ENCODE data around the gene BCAS3. TPM values are rescaled to one million over a fixed set of nuclear protein-coding genes. Genes with fewer than 3 reads are reported as not detected.

Gene BCAS3
- polyA plus RNA-seq, 1 donor from 2014 or later: 21.6 TPM

- TF ChIP-seq POLR2AphosphoS5 (IDR thresholded peaks at IDR 0.05): no peak
- TF ChIP-seq, protein P1, sequence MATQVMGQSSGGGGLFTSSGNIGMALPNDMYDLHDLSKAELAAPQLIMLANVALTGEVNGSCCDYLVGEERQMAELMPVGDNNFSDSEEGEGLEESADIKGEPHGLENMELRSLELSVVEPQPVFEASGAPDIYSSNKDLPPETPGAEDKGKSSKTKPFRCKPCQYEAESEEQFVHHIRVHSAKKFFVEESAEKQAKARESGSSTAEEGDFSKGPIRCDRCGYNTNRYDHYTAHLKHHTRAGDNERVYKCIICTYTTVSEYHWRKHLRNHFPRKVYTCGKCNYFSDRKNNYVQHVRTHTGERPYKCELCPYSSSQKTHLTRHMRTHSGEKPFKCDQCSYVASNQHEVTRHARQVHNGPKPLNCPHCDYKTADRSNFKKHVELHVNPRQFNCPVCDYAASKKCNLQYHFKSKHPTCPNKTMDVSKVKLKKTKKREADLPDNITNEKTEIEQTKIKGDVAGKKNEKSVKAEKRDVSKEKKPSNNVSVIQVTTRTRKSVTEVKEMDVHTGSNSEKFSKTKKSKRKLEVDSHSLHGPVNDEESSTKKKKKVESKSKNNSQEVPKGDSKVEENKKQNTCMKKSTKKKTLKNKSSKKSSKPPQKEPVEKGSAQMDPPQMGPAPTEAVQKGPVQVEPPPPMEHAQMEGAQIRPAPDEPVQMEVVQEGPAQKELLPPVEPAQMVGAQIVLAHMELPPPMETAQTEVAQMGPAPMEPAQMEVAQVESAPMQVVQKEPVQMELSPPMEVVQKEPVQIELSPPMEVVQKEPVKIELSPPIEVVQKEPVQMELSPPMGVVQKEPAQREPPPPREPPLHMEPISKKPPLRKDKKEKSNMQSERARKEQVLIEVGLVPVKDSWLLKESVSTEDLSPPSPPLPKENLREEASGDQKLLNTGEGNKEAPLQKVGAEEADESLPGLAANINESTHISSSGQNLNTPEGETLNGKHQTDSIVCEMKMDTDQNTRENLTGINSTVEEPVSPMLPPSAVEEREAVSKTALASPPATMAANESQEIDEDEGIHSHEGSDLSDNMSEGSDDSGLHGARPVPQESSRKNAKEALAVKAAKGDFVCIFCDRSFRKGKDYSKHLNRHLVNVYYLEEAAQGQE (IDR thresholded peaks at IDR 0.05; ENCODE audit: borderline replicate concordance): no peak
- no peak for TF ChIP-seq MXI1 (conservative IDR thresholded peaks at IDR 0.05; ENCODE audit: poor library complexity, severe bottlenecking)
- no peak for TF ChIP-seq EP300 (conservative IDR thresholded peaks at IDR 0.05; ENCODE audit: poor library complexity, severe bottlenecking)
- TF ChIP-seq TAF1 (IDR thresholded peaks at IDR 0.05; ENCODE audit: low read depth): no peak
- TF ChIP-seq, protein P2, sequence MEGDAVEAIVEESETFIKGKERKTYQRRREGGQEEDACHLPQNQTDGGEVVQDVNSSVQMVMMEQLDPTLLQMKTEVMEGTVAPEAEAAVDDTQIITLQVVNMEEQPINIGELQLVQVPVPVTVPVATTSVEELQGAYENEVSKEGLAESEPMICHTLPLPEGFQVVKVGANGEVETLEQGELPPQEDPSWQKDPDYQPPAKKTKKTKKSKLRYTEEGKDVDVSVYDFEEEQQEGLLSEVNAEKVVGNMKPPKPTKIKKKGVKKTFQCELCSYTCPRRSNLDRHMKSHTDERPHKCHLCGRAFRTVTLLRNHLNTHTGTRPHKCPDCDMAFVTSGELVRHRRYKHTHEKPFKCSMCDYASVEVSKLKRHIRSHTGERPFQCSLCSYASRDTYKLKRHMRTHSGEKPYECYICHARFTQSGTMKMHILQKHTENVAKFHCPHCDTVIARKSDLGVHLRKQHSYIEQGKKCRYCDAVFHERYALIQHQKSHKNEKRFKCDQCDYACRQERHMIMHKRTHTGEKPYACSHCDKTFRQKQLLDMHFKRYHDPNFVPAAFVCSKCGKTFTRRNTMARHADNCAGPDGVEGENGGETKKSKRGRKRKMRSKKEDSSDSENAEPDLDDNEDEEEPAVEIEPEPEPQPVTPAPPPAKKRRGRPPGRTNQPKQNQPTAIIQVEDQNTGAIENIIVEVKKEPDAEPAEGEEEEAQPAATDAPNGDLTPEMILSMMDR (IDR thresholded peaks at IDR 0.05; ENCODE audit: poor library complexity, severe bottlenecking): no peak
- no peak for TF ChIP-seq EZH2 (IDR thresholded peaks at IDR 0.05; ENCODE audit: borderline replicate concordance, insufficient read depth, low read length, poor library complexity, severe bottlenecking)
- TF ChIP-seq RAD21 (conservative IDR thresholded peaks at IDR 0.05): no peak
- TF ChIP-seq SMC3 (conservative IDR thresholded peaks at IDR 0.05; ENCODE audit: poor library complexity): no peak
- H3K9me2 ChIP-seq (ENCODE audit: insufficient read depth, low read length): no peaks in the 10 kb centered on the region
- no peak overlapping the region for H2AFZ ChIP-seq (ENCODE audit: low read depth, low read length)
These were observed 659.6 kb downstream of the BCAS3 start for GRCh38 chr17:61337290-61337689.

DNA sequence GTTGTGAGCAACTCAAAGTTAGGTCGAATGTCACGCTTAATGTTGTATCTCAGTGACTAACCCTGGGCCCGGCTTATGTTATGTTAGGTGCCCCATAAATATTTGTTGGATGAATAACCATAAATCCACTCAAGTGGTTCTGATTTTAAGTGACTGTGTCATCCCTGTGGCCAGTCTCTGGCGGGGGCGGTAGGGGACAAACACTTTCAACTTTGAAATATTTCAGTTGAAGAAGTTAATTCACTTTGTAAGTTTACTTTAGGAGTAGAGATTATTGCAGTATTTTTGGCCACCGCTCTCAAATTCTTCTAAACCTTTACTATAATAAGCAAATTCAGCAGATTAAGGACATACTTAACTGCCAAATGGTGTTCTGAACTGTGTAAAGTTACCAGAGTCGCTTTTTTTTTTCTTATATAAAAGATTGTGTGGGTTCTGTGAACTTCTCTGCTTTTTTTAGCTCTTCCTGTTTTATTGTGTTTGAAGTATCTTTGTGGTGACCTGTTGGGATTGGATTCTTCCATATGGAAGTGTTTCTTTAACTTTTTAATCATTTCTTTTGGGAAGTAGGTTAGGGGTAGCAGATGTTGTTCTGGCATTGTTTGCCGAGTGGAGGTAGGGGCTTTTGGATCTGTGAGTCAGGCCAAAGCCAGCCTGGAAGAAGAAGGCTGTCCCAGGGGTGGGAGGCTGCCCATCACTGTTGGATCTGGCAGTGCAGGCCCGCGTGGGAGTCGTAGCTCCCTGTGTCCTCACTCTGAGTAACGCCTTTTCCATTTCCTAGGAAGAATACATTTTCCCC lies 660.5 kb downstream of the BCAS3 start:
- TF ChIP-seq RAD21 (conservative IDR thresholded peaks at IDR 0.05) (no peak), EP300 (conservative IDR thresholded peaks at IDR 0.05; ENCODE audit: poor library complexity, severe bottlenecking) (no peak), SMC3 (conservative IDR thresholded peaks at IDR 0.05; ENCODE audit: poor library complexity) (no peak), MXI1 (conservative IDR thresholded peaks at IDR 0.05; ENCODE audit: poor library complexity, severe bottlenecking) (no peak), POLR2AphosphoS5 (IDR thresholded peaks at IDR 0.05) (no peak), TAF1 (IDR thresholded peaks at IDR 0.05; ENCODE audit: low read depth) (no peak), EZH2 (IDR thresholded peaks at IDR 0.05; ENCODE audit: borderline replicate concordance, insufficient read depth, low read length, poor library complexity, severe bottlenecking) (no peak)
- TF ChIP-seq, protein P2 (IDR thresholded peaks at IDR 0.05; ENCODE audit: poor library complexity, severe bottlenecking): no peak
- Histone ChIP-seq H3K4me3 (ENCODE audit: low read length) (no peak overlapping the region), H3K27ac (ENCODE audit: low read length) (no peak overlapping the region), H3K79me2 (replicated peaks; ENCODE audit: insufficient read depth, low read length) (no peaks in the 10 kb centered on the region), H3K9me2 (ENCODE audit: insufficient read depth, low read length) (no peaks in the 10 kb centered on the region), H3K27me3 (ENCODE audit: insufficient read depth, low read depth, low read length) (no peaks in the 10 kb centered on the region), H3K9me3 (ENCODE audit: low read length) (no peaks in the 10 kb centered on the region), H3K4me2 (ENCODE audit: low read length) (no peak overlapping the region), H4K20me1 (ENCODE audit: insufficient read depth) (no peaks in the 10 kb centered on the region), H2AFZ (ENCODE audit: low read depth, low read length) (no peak overlapping the region), H3K9ac (ENCODE audit: low read length) (no peak overlapping the region), H3F3A (ENCODE audit: insufficient read depth, low read length, poor library complexity, severe bottlenecking) (no peaks in the 10 kb centered on the region), H3K36me3 (ENCODE audit: insufficient read depth, low read length) (no peaks in the 10 kb centered on the region)

More at GRCh38 chr17:61337290-61337689, 659.6 kb downstream of the BCAS3 start:
- Histone ChIP-seq H3K27me3 (ENCODE audit: insufficient read depth, low read depth, low read length) (no peaks in the 10 kb centered on the region), H3F3A (ENCODE audit: insufficient read depth, low read length, poor library complexity, severe bottlenecking) (no peaks in the 10 kb centered on the region), H3K4me2 (ENCODE audit: low read length) (no peak overlapping the region), H3K27ac (ENCODE audit: low read length) (no peak overlapping the region), H3K9me3 (ENCODE audit: low read length) (no peaks in the 10 kb centered on the region), H4K20me1 (ENCODE audit: insufficient read depth) (no peaks in the 10 kb centered on the region), H3K9ac (ENCODE audit: low read length) (no peak overlapping the region), H3K4me3 (ENCODE audit: low read length) (no peak overlapping the region), H3K79me2 (replicated peaks; ENCODE audit: insufficient read depth, low read length) (no peaks in the 10 kb centered on the region), H3K36me3 (ENCODE audit: insufficient read depth, low read length) (no peaks in the 10 kb centered on the region)
